Colonic mucosa (tissue), 4 donors: ENCODE results near the gene MPIG6B. TPM values are rescaled to one million over a fixed set of nuclear protein-coding genes. Genes with fewer than 3 reads are reported as not detected.

Experiments
- DNase-seq: peaks from one replicate; pipeline ENCODE4 v3.0.0-alpha.2; 2020
- H3K27ac ChIP-seq: fragments of 200-600 bp; one replicate; pipeline ENCODE4 v1.8.0; 2021
- H3K27me3 ChIP-seq: fragments of 200-600 bp; one replicate; pipeline ENCODE4 v1.8.0; 2021
- H3K36me3 ChIP-seq: fragments of 200-600 bp; one replicate; pipeline ENCODE4 v1.8.0; 2021
- H3K4me1 ChIP-seq: fragments of 200-600 bp; one replicate; pipeline ENCODE4 v1.8.0; 2021; ENCODE audit warnings: mild to moderate bottlenecking
- H3K4me3 ChIP-seq: fragments of 200-600 bp; one replicate; pipeline ENCODE4 v1.8.0; 2021
- H3K9ac ChIP-seq, 2 donors: one replicate each; pipeline ENCODE4 v1.7.0; 2013; ENCODE audit warnings: control low read depth in 2 of 2, low read depth in 2 of 2, low read length in 2 of 2
- H3K9me3 ChIP-seq: fragments of 200-600 bp; one replicate; pipeline ENCODE4 v1.8.0; 2021
- intact Hi-C: fragments of 100-400 bp; cut with DNase I; formaldehyde crosslinking; loops from one replicate; pipeline ENCODE4 v1.14.1; 2022
- total RNA-seq, 2 donors: library from RNA; stranded (reverse); fragmentation: NEBNext Ultra II Directional in 1 of 2; extraction: Animal tissue kit (Norgen Biotek cat#: 25700) in 1 of 2; gene quantifications; one replicate each; pipeline ENCODE4 v1.2.1, GENCODE V29; 2021
- TF ChIP-seq, protein P1 (sequence below): fragments of 200-600 bp; IDR thresholded peaks from one replicate; pipeline ENCODE4 v1.8.0; 2022; ENCODE audit warnings: antibody characterized with exemption, mild to moderate bottlenecking
- donor health status: healthy.
- donor health status: DM: no; HTN: no; CAD: no.
- donor health status: DM: no; HTN: no; CAD: no.

The MPIG6B gene
- total RNA-seq, 2 donors from 2014 or later = 0.19 to 0.57 TPM

DNA sequence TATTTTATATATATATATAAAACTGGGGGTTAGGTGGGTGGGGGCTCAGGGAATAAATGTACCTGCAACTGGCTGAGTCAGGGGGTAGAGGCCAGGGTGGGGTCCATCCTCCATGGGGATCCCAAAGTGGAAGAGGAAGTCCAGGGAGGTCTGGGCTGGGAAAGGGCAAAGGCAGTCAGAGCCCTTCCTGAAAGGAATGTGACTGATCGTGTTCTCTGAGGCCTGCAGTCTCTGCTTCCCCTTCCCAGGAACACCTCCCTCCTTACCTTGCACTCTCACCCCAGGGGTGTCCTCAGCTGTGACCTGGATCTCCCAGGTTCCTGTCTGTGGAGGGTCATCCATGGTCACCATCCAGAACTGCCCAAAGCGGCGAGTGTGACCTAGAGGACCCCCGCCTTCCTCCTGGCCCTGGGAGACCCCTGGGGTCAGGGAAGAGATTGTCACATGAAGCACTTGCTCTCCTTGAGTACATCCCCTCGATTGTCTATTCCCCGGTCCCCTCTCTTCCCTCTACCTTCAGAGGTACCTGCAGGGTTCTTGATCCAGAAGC, 44.0 kb downstream of the MPIG6B start:
- no peak for DNase-seq
- Histone ChIP-seq H3K4me3 (no peak overlapping the region), H3K27me3 (no peaks in the 10 kb centered on the region), H3K9ac (no peak overlapping the region), H3K36me3 (no peaks in the 10 kb centered on the region), H3K27ac (no peak overlapping the region), H3K4me1 (no peaks in the 10 kb centered on the region), H3K9me3 (no peaks in the 10 kb centered on the region)
- TF ChIP-seq, protein P1, sequence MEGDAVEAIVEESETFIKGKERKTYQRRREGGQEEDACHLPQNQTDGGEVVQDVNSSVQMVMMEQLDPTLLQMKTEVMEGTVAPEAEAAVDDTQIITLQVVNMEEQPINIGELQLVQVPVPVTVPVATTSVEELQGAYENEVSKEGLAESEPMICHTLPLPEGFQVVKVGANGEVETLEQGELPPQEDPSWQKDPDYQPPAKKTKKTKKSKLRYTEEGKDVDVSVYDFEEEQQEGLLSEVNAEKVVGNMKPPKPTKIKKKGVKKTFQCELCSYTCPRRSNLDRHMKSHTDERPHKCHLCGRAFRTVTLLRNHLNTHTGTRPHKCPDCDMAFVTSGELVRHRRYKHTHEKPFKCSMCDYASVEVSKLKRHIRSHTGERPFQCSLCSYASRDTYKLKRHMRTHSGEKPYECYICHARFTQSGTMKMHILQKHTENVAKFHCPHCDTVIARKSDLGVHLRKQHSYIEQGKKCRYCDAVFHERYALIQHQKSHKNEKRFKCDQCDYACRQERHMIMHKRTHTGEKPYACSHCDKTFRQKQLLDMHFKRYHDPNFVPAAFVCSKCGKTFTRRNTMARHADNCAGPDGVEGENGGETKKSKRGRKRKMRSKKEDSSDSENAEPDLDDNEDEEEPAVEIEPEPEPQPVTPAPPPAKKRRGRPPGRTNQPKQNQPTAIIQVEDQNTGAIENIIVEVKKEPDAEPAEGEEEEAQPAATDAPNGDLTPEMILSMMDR = no peak
- intact Hi-C loops = loop anchor here (5.0 to 10.0 kb wide), 2 partner anchors 85 to 188 kb away; partner anchors contain the start of genes LY6G5C, NELFE and SKIC2

DNA sequence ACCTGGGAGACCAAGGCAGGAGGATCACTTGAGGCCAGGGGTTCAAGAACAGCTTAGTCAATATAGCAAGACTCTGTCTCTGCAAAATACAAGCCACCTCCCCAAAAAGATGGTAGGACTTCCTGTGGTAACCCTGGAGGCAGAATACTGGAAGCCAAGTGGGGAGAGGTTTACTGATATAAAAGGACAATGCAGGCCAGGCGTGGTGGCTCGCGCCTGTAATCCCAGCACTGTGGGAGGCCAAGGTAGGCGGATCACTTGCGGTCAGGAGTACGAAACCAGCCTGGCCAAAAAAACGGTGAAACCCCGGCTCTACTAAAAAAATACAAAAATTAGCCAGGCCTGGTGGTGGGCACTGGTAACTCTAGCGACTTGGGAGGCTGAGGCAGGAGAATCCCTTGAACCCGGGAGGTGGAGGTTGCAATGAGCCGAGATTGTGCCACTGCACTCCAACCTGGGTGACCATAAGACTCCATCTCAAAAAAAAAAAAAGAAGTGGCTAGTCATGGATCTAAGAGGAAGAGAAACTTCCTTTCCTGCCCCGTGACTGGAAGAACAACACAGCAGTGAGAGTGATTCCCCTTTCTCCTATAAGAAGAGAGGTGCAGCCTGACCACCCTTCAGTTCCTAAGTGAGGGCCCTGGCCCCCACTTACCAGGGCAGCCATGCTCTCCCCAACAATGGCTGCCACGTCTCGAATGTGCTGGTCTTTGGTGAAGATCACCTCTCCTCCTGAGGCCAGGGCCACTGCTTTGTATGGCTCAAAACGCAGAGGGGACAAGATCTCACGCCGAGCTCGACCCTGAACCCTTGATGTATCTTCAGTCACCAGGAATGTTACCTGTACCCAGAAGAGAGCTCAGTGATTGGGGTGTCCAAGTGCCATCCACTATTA, 45.4 kb downstream of the MPIG6B start:
- TF ChIP-seq, protein P1 = no peak

DNA sequence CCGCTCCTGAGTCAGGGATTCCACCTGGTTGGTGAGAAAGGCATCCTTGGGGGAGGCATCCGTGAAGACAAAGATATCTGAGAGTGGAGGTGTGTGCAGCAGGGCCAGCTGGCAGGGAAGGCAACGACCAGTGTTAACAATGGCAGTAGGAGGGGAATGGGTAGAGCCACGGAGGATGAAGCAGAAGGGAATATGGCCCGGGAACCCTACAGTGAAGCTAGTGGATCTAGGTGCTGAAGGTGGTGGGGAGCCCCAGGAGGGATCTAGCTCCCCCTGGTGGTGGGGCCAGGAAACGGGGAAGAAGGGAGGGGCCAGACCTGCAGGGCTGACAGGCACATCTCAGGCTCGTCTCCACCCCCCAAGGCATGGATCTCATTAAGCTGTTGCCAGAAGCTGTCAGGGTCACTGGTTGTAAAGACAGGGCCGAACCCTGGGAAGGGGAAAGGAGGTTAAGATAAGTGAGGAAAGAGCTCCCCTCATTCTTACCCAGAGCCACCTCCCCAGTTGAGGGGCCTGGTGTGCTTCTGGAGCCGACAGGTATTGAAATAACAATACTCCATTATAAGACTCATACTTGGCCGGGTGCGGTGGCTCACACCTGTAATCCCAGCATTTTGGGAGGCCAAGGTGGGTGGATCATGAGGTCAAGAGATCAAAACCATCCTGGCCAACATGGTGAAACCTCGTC, 46.7 kb downstream of the MPIG6B start:
- H3K4me3 ChIP-seq = no peak overlapping the region
- no peaks in the 10 kb centered on the region for H3K4me1 ChIP-seq
- TF ChIP-seq, protein P1 = peak; percentile 93
- H3K27me3 ChIP-seq = no peaks in the 10 kb centered on the region
- no peak overlapping the region for H3K9ac ChIP-seq
- peak; percentile 93 for DNase-seq
- no peaks in the 10 kb centered on the region for H3K9me3 ChIP-seq
- H3K27ac ChIP-seq = peak overlapping the region; percentile 77
- intact Hi-C loops = loop anchor here (5.0 to 10.0 kb wide), 3 partner anchors 62 to 185 kb away; partner anchors contain the start of genes LY6G5C, NELFE and SKIC2
- H3K36me3 ChIP-seq = no peaks in the 10 kb centered on the region

More for the DNA sequence above, 45.4 kb downstream of the MPIG6B start:
- Histone ChIP-seq H3K9ac (no peak overlapping the region), H3K9me3 (no peaks in the 10 kb centered on the region), H3K27ac (no peak overlapping the region), H3K4me3 (no peak overlapping the region), H3K4me1 (no peaks in the 10 kb centered on the region), H3K27me3 (no peaks in the 10 kb centered on the region), H3K36me3 (no peaks in the 10 kb centered on the region)
- intact Hi-C loops = loop anchor here (5.0 to 10.0 kb wide), 2 partner anchors 86 to 186 kb away; partner anchors contain the start of genes LY6G5C, NELFE and SKIC2
- no peak for DNase-seq

DNA sequence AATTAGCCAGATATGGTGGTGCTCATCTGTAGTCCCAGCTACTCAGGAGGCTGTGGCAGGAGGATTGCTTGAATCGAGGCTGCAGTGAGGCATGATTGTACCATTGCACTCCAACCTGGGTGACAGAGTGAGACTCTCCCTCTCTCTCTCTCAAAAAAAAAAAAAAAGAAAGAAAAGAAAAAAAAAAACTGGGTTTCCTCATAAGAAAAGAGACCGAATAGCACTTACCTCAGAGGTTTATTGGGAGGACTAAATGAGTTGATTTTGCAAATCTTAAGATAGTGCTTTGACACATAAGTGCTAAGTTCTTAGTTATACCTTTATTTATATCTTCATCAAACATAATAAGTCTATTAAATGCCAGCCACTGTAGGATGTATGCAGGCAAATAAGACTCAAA, 47.7 kb downstream of the MPIG6B start:
- Histone ChIP-seq H3K27ac (peak overlapping the region; percentile 49), H3K36me3 (no peaks in the 10 kb centered on the region), H3K4me1 (no peaks in the 10 kb centered on the region), H3K27me3 (no peaks in the 10 kb centered on the region), H3K4me3 (no peak overlapping the region), H3K9ac (no peak overlapping the region), H3K9me3 (no peaks in the 10 kb centered on the region)
- TF ChIP-seq, protein P1 = no peak
- intact Hi-C loops = loop anchor here (5.0 kb wide), 1 partner anchor 61 kb away; no protein-coding TSS in a partner anchor
- DNase-seq = no peak

DNA sequence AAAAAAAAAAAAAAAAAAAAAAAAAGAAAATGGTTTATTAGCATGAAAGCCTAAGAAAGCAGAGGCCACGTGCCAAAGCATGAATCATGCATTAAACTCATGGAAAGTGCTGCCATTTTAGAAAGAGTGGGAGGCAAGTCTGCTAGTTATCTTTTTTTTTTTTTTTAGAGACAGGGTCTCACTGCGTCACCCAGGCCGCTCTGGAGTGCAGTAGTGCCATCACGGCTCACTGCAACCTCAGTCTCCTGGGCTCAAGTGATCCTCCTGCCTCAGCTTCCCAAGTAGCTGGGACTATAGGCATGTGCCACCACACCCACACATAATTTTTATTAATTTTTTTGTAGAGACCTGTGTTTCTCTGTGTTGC, 48.8 kb downstream of the MPIG6B start:
- H3K9ac ChIP-seq = no peak overlapping the region
- TF ChIP-seq, protein P1 = no peak
- no peaks in the 10 kb centered on the region for H3K27me3 ChIP-seq
- H3K36me3 ChIP-seq = no peaks in the 10 kb centered on the region
- H3K4me1 ChIP-seq = peaks cover 3% of the 10 kb centered on the region
- no peak overlapping the region for H3K4me3 ChIP-seq
- no peak for DNase-seq
- no peak overlapping the region for H3K27ac ChIP-seq
- intact Hi-C loops = loop anchor here (5.0 kb wide), 1 partner anchor 60 kb away; no protein-coding TSS in a partner anchor
- no peaks in the 10 kb centered on the region for H3K9me3 ChIP-seq
